ENCODE measurements around the gene FST. TPM values are rescaled to one million over a fixed set of nuclear protein-coding genes. Genes with fewer than 3 reads are reported as not detected.

FST gene
- total RNA-seq, 1 experiment from 2014 or later, result 0.45 TPM

- Mint-ChIP-seq H3K9me3 (ENCODE audit: unreplicated experiment) (peaks cover 3% of the 10 kb centered on the region), H3K27ac (ENCODE audit: unreplicated experiment) (no peak overlapping the region), H3K36me3 (ENCODE audit: insufficient read depth, unreplicated experiment) (no peaks in the 10 kb centered on the region), H3K27me3 (ENCODE audit: insufficient read depth, unreplicated experiment) (no peaks in the 10 kb centered on the region), H3K4me1 (ENCODE audit: low read depth, unreplicated experiment) (peaks cover 29% of the 10 kb centered on the region), H3K4me3 (ENCODE audit: unreplicated experiment) (no peak overlapping the region)
- H3K4me3 ChIP-seq (ENCODE audit: low read depth, low read length), result no peak overlapping the region
- H3K4me1 ChIP-seq, result peaks cover 13% of the 10 kb centered on the region
- H3K9me3 ChIP-seq, result no peaks in the 10 kb centered on the region
- POLR2A ChIA-PET, result no interaction called here
- TF ChIP-seq CTCF (IDR thresholded peaks at IDR 0.05; ENCODE audit: insufficient read depth in 1 of 2, low read depth in 1 of 2, low read length in 1 of 2, severe bottlenecking in 1 of 2, unreplicated experiment in 1 of 2), result no peak
- no peaks in the 10 kb centered on the region for H3K36me3 ChIP-seq (ENCODE audit: control insufficient read depth, insufficient read depth, low read length)
- CTCF ChIA-PET, result no interaction called here
- intact Hi-C loops (cut with micrococcal nuclease; ENCODE audit: unreplicated experiment), result no loop called here
- no peak for DNase-seq
- BruUV-seq (replicated peaks), result no TSS peak
- H3K27me3 ChIP-seq (replicated peaks; ENCODE audit: control insufficient read depth, insufficient read depth, low read length), result no peaks in the 10 kb centered on the region
These were observed 45.9 kb upstream of the FST start for GRCh38 chr5:53434541-53434940.

GRCh38 chr5:53436480-53437191 lies 43.8 kb upstream of the FST start:
- ChIA-PET POLR2A (no interaction called here), CTCF (no interaction called here)
- no peak overlapping the region for H3K4me3 Mint-ChIP-seq (ENCODE audit: unreplicated experiment)
- H3K36me3 ChIP-seq (ENCODE audit: control insufficient read depth, insufficient read depth, low read length), result no peaks in the 10 kb centered on the region
- no peak for DNase-seq
- H3K4me1 Mint-ChIP-seq (ENCODE audit: low read depth, unreplicated experiment), result peaks cover 18% of the 10 kb centered on the region
- no peaks in the 10 kb centered on the region for H3K27me3 Mint-ChIP-seq (ENCODE audit: insufficient read depth, unreplicated experiment)
- intact Hi-C loops (cut with micrococcal nuclease; ENCODE audit: unreplicated experiment), result no loop called here
- H3K4me3 ChIP-seq (ENCODE audit: low read depth, low read length), result no peak overlapping the region
- TF ChIP-seq CTCF (IDR thresholded peaks at IDR 0.05; ENCODE audit: insufficient read depth in 1 of 2, low read depth in 1 of 2, low read length in 1 of 2, severe bottlenecking in 1 of 2, unreplicated experiment in 1 of 2), result no peak
- H3K27me3 ChIP-seq (replicated peaks; ENCODE audit: control insufficient read depth, insufficient read depth, low read length), result no peaks in the 10 kb centered on the region
- BruUV-seq (replicated peaks), result no TSS peak
- H3K9me3 Mint-ChIP-seq (ENCODE audit: unreplicated experiment), result no peaks in the 10 kb centered on the region
- no peaks in the 10 kb centered on the region for H3K9me3 ChIP-seq
- no peak overlapping the region for H3K27ac Mint-ChIP-seq (ENCODE audit: unreplicated experiment)
- no peaks in the 10 kb centered on the region for H3K36me3 Mint-ChIP-seq (ENCODE audit: insufficient read depth, unreplicated experiment)
- peaks cover 10% of the 10 kb centered on the region for H3K4me1 ChIP-seq

- intact Hi-C loops (cut with micrococcal nuclease; ENCODE audit: unreplicated experiment), result no loop called here
- H3K9me3 Mint-ChIP-seq (ENCODE audit: unreplicated experiment), result no peaks in the 10 kb centered on the region
- no peaks in the 10 kb centered on the region for H3K27me3 ChIP-seq (replicated peaks; ENCODE audit: control insufficient read depth, insufficient read depth, low read length)
- H3K27ac Mint-ChIP-seq (ENCODE audit: unreplicated experiment), result no peak overlapping the region
- no peaks in the 10 kb centered on the region for H3K27me3 Mint-ChIP-seq (ENCODE audit: insufficient read depth, unreplicated experiment)
- H3K4me3 Mint-ChIP-seq (ENCODE audit: unreplicated experiment), result no peak overlapping the region
- BruUV-seq (replicated peaks), result no TSS peak
- no peaks in the 10 kb centered on the region for H3K36me3 Mint-ChIP-seq (ENCODE audit: insufficient read depth, unreplicated experiment)
- H3K4me1 Mint-ChIP-seq (ENCODE audit: low read depth, unreplicated experiment), result peaks cover 9% of the 10 kb centered on the region
- no peak for TF ChIP-seq CTCF (IDR thresholded peaks at IDR 0.05; ENCODE audit: insufficient read depth in 1 of 2, low read depth in 1 of 2, low read length in 1 of 2, severe bottlenecking in 1 of 2, unreplicated experiment in 1 of 2)
- no peaks in the 10 kb centered on the region for H3K36me3 ChIP-seq (ENCODE audit: control insufficient read depth, insufficient read depth, low read length)
- peaks cover 6% of the 10 kb centered on the region for H3K4me1 ChIP-seq
- DNase-seq, result no peak
- ChIA-PET POLR2A (no interaction called here), CTCF (no interaction called here)
- no peaks in the 10 kb centered on the region for H3K9me3 ChIP-seq
- no peak overlapping the region for H3K4me3 ChIP-seq (ENCODE audit: low read depth, low read length)
These were observed 42.4 kb upstream of the FST start for GRCh38 chr5:53438079-53438478.
